Aorta (tissue), 5 donors: Measurements from ENCODE around the gene CDKN1A. TPM values are rescaled to one million over a fixed set of nuclear protein-coding genes. Genes with fewer than 3 reads are reported as not detected.
"Not testable (repeated sequence)": the region's sequence is repeated elsewhere in the genome, so short reads cannot be mapped to it uniquely, and the experiment has no call there.

Source experiments
- ATAC-seq: fragments of 200-7000 bp; cut with Tn5 transposase; one replicate; pipeline ENCODE4 v1.9.1; 2022; ENCODE audit warnings: moderate library complexity; ENCODE audit not compliant: low FRiP score
- DNase-seq, 2 donors: peaks; one replicate each; pipeline ENCODE4 v3.0.0-alpha.2; 2020
- H3K27ac ChIP-seq, 2 donors: one replicate each; pipeline ENCODE4 v1.5.1; 2013; ENCODE audit warnings: low read length in 2 of 2, mild to moderate bottlenecking in 2 of 2, moderate library complexity in 2 of 2, control low read depth in 1 of 2, inconsistent platforms in 1 of 2, low read depth in 1 of 2
- H3K27me3 ChIP-seq, 2 donors: one replicate each; pipeline ENCODE4 v1.6.1; 2013; ENCODE audit warnings: control low read depth in 1 of 2, low read length in 1 of 2, mild to moderate bottlenecking in 1 of 2, moderate library complexity in 1 of 2; ENCODE audit not compliant: insufficient read depth in 2 of 2, control insufficient read depth in 1 of 2
- H3K36me3 ChIP-seq, 2 donors: one replicate each; pipeline ENCODE4 v1.6.1; 2013; ENCODE audit warnings: control low read depth in 1 of 2, low read length in 1 of 2, mild to moderate bottlenecking in 1 of 2; ENCODE audit not compliant: insufficient read depth in 2 of 2, control insufficient read depth in 1 of 2
- H3K4me1 ChIP-seq, 2 donors: one replicate each; pipeline ENCODE4 v1.6.1; 2013; ENCODE audit warnings: low read length in 2 of 2, control low read depth in 1 of 2, mild to moderate bottlenecking in 1 of 2, moderate library complexity in 1 of 2; ENCODE audit not compliant: insufficient read depth in 2 of 2, control insufficient read depth in 1 of 2
- H3K4me3 ChIP-seq, 2 donors: one replicate each; pipeline ENCODE4 v1.5.1; 2013; ENCODE audit warnings: low read length in 2 of 2, control low read depth in 1 of 2, mild to moderate bottlenecking in 1 of 2
- H3K9me3 ChIP-seq: one replicate; pipeline ENCODE4 v1.6.1; 2013; ENCODE audit warnings: mild to moderate bottlenecking, low read length; ENCODE audit not compliant: control insufficient read depth
- WGBS, 2 donors: extraction: QIAGEN DNeasy Blood & Tissue Kit; methylation state at CpG; one replicate each; pipeline ENCODE4 v1.1.7; 2013; 5-methylcytosine and 5-hydroxymethylcytosine counted together
- intact Hi-C, 2 donors: fragments of 100-400 bp; cut with DNase I; formaldehyde crosslinking; loops; one replicate each; pipeline versions ENCODE4 v1.14.2 to v1.15.0; 2022
- polyA plus RNA-seq, 2 donors: library from polyadenylated mRNA; stranded (reverse); fragments of 200-250 nt; gene quantifications; one replicate each; pipeline ENCODE4 v1.2.3, GENCODE V29; 2013
- total RNA-seq, 2 donors: library from RNA; stranded (reverse); fragmentation: NEBNext Ultra II Directional; extraction: Animal tissue kit (Norgen Biotek cat#: 25700); gene quantifications; one replicate each; pipeline ENCODE4 v1.2.1, GENCODE V29; 2021
- donor health status: healthy with polysubstance abuse.
- donor health status: Bipolar disorder and iron deficiency.
- donor health status: DM: no; HTN: no; CAD: no.
- donor health status: DM: no; HTN: no; CAD: no.
- donor health status: DM: yes; HTN: yes; CAD: no.

CDKN1A gene
- total and polyA plus RNA-seq, 4 donors = 132 to 296 (median 141) TPM

DNA sequence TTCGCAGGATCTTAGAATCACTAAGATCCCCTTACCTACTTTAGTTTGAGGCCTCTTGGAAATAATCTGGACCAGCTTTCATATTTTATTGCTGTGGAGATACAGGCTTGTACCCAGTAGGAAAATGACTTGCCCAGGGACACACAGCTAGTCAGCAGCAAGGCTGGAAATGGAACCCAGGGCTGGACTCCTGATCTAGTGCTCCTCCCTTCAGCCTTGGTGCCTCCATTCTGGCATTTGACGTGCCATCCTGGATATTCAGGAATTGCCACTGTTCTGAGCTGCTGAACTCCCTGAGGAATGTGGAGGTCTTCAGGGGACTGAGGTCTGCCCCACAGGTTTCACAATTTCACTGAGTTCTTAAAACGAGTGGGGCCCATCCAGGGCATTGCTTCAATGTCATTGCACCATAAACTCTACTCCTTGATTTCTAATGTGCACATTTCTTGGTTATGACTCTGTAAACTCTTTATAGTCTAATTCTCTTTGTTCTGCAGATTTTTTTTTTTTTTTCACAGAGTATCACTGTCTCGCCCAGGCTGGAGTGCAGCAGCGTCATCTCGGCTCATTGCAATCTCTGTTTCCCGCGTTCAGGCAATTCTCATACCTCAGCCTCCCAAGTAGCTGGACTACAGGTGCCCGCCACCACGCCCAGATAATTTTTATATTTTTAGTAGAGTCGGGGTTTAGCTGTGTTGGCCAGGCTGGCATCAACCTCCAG, 26.7 kb upstream of the CDKN1A start:
- Histone ChIP-seq H3K4me3 (no peak overlapping the region), H3K27me3 (no peaks in the 10 kb centered on the region), H3K4me1 (no peaks in the 10 kb centered on the region), H3K36me3 (no peaks in the 10 kb centered on the region), H3K9me3 (no peaks in the 10 kb centered on the region), H3K27ac (no peak overlapping the region)
- intact Hi-C loops = no loop called here
- DNase-seq (no peak), ATAC-seq (no peak)
- WGBS, 2 donors = 95 to 96% methylated on average over 11 of the region's 11 CpGs

DNA sequence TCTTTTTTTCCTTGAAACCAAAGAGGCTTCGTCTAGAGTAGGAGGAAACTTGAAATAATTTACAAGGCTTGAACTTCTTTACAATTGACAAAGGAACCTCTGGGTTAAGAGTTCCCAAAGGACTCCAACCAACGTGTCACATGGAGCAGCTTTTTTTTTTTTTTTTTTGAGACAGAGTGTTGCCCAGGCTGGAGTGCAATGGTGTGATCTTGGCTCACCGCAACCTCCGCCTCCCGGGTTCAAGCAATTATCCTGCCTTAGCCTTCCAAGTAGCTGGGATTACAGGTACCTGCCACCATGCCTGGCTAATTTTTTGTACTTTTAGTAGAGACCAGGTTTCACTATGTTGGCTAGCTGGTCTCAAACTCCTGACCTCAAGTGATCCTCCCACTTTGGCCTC, 24.0 kb upstream of the CDKN1A start:
- ATAC-seq, H3K27me3 ChIP-seq, intact Hi-C loops, H3K27ac ChIP-seq, H3K9me3 ChIP-seq, H3K4me1 ChIP-seq, DNase-seq, H3K36me3 ChIP-seq, H3K4me3 ChIP-seq: not testable (repeated sequence)
- 83 to 85% methylated on average over 5 of the region's 5 CpGs for WGBS, 2 donors

DNA sequence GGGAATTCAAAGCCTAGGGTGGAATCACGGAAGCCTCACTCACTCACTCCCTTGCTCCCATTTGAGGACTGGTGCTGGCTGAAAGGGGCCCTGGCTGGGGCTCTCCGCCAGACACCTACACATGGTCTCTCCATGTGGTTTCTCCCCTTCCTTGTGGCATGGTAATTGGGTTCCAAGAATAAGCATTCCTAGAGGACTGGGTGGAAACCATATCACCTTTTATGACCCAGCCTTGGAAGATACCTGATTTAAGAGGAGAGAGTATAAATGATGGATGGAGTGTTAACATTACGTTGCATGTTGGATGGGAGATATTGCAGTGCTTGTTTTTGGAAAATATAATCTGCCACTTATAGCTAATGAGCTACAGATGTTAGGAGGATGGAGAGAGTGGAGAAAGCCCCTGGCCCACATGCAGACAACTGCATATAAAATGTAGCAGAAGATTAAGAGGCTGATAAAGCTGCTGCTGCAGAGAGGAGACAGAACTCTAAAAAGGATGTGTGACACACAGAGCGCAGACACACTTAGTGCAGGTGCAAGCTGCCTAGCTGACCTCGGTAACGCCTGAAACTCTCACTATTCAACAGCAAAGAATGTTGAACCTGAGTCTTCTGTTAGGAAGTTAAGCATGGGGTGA, 23.3 kb upstream of the CDKN1A start:
- WGBS, 2 donors = 77 to 79% methylated on average over 6 of the region's 6 CpGs

DNA sequence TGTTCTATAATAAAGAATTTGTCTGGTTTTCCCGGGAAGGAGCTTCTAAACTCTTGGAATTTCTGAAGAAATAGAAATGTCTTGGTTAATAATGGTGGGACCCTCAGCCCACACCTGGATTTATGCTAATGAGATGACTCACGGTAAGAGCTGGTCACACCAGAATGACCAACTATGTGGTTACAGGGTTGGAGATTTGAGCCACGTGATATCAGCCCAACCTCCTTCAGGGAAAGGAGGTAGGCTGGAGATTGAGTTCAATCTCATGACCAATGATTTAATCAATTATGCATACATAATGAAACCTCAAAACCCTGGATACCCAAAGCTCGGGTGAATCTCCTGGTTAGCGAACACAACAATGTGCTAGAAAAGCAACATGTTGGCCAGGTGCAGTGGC, 22.1 kb upstream of the CDKN1A start:
- no peaks in the 10 kb centered on the region for H3K9me3 ChIP-seq
- no peaks in the 10 kb centered on the region for H3K36me3 ChIP-seq
- DNase-seq = no peak
- no peaks in the 10 kb centered on the region for H3K27me3 ChIP-seq
- H3K4me1 ChIP-seq = no peaks in the 10 kb centered on the region
- 83 to 90% methylated on average over 5 of the region's 5 CpGs for WGBS, 2 donors
- no peak overlapping the region for H3K4me3 ChIP-seq
- ATAC-seq = no peak
- no peak overlapping the region for H3K27ac ChIP-seq
- intact Hi-C loops = no loop called here

More for the DNA sequence above, 23.3 kb upstream of the CDKN1A start:
- H3K36me3 ChIP-seq = no peaks in the 10 kb centered on the region
- H3K9me3 ChIP-seq = no peaks in the 10 kb centered on the region
- H3K27ac ChIP-seq = no peak overlapping the region
- H3K27me3 ChIP-seq = no peaks in the 10 kb centered on the region
- H3K4me3 ChIP-seq = no peak overlapping the region
- H3K4me1 ChIP-seq = no peaks in the 10 kb centered on the region
- intact Hi-C loops = no loop called here
- no peak for DNase-seq
- ATAC-seq = no peak

DNA sequence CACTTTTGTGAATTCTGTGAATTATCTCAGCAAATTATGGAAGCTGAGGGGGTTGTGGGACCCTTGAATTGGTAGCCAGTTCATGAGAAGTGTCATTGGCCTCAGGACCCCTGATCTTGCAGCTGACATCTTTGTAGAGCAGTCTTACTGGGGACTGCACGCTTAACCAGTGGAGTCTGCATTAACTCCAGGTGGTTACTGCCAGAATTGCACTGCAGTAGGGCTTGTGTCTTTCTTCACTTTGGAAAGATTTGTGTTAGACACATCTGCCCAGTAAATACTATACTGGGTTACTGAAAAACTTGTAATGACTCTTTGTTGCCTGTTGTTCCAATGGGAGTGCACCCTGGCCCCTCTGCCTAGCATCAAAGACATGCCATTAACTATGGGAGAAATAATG, 21.2 kb upstream of the CDKN1A start:
- no peaks in the 10 kb centered on the region for H3K9me3 ChIP-seq
- no peak overlapping the region for H3K27ac ChIP-seq
- H3K36me3 ChIP-seq = no peaks in the 10 kb centered on the region
- no peaks in the 10 kb centered on the region for H3K27me3 ChIP-seq
- WGBS, 2 donors = 92 to 94% methylated on average over 1 of the region's 1 CpG
- intact Hi-C loops = no loop called here
- no peak overlapping the region for H3K4me3 ChIP-seq
- no peaks in the 10 kb centered on the region for H3K4me1 ChIP-seq
- no peak for ATAC-seq
- DNase-seq = no peak

DNA sequence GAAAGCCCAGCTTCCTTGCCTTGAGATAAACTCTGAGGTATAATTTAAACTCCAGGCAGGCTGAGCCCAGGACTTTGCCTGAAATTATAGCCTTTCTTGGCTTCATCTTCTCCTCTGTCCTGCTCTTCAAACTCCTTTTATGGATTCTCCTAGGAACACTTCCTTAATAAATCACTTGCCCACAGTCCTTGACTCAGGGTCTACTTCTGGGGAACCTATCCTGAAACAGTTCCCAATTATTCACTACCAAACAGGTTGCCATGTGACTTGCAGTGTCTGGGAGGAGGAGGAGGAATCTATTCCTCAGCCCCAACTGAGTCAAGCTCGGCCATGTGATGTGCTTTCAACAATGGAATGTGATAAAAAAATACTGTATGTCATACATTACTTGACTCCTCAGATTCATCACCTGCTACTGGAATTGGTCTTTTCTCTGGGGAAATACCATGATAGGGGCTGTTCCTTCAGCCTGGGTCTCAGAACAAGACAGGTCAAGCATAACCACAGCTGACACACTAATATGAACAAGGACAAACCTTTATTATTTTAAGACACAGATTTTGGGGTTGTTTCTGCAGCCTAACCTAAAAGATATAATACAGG, 20.5 kb upstream of the CDKN1A start:
- 59 to 68% methylated on average over 1 of the region's 1 CpG for WGBS, 2 donors
- ATAC-seq = no peak
- intact Hi-C loops = no loop called here
- no peaks in the 10 kb centered on the region for H3K4me1 ChIP-seq
- H3K9me3 ChIP-seq = no peaks in the 10 kb centered on the region
- H3K4me3 ChIP-seq = no peak overlapping the region
- H3K36me3 ChIP-seq = no peaks in the 10 kb centered on the region
- no peak for DNase-seq
- no peaks in the 10 kb centered on the region for H3K27me3 ChIP-seq
- no peak overlapping the region for H3K27ac ChIP-seq

DNA sequence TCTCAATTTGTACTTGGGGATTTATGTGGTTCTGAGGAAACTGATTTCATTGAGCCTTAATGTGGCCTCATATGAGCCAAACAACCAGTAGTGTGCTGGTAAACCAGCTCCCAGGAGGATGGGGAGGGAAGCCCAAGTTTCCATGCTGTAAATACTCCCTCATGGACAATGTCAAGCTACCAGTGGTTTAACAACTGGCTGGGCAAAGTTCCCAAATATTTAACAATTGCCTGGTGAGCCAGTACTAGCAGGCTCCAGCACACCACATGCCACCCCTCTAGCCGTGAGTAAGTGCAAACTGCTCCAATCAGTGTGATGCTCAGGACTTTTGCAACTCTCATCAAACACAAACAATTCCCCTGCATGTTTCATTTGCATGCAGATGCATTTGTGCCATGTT, 19.2 kb upstream of the CDKN1A start:
- intact Hi-C loops = no loop called here
- ATAC-seq (no peak), DNase-seq (no peak)
- no peaks in the 10 kb centered on the region for H3K9me3 ChIP-seq
- 72 to 79% methylated on average over 1 of the region's 1 CpG for WGBS, 2 donors
- no peaks in the 10 kb centered on the region for H3K27me3 ChIP-seq
- no peak overlapping the region for H3K4me3 ChIP-seq
- H3K4me1 ChIP-seq = no peaks in the 10 kb centered on the region
- no peaks in the 10 kb centered on the region for H3K36me3 ChIP-seq
- no peak overlapping the region for H3K27ac ChIP-seq

DNA sequence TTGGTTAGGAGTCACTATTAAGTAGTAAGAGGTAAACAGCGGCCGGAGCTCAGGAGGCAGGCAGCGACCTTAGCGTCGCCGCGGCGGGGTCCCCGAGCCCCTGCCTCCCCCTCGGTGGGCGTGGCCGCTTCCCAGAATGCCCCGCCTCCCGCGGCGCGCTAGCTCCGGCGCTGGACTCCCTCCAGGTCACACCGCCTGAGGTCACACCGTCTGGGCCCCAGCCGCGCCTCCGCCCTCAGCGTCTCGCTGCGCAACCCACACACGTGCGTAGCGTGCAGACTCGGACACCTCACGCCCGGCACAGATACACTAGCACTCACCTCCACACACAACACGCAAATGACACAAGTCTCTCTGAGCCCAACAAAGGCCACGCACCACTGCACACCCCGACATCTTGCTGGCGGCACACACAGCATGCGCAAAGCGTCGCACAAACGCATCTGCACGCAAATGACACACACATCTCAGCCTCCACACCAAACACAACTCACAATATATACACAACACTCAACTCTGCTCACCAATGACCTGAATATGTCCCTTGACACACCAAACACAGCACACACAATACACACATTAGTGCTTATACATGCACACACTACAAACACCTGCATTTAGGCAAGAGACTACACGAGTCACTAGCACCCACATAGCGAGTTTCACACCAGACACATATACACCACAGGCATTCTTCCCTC, 17.6 kb upstream of the CDKN1A start:
- 25 to 28% methylated on average over 43 to 44 of the region's 44 CpGs for WGBS, 2 donors
- no peak overlapping the region for H3K4me3 ChIP-seq
- H3K36me3 ChIP-seq = no peaks in the 10 kb centered on the region
- no peaks in the 10 kb centered on the region for H3K27me3 ChIP-seq
- no peaks in the 10 kb centered on the region for H3K4me1 ChIP-seq
- ATAC-seq (peak; percentile 81), DNase-seq (peak; percentile 75 to 90)
- H3K9me3 ChIP-seq = no peaks in the 10 kb centered on the region
- intact Hi-C loops = no loop called here
- no peak overlapping the region for H3K27ac ChIP-seq
